ENCODE data around the gene MXD4.

The MXD4 gene, protein sequence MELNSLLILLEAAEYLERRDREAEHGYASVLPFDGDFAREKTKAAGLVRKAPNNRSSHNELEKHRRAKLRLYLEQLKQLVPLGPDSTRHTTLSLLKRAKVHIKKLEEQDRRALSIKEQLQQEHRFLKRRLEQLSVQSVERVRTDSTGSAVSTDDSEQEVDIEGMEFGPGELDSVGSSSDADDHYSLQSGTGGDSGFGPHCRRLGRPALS

DNA sequence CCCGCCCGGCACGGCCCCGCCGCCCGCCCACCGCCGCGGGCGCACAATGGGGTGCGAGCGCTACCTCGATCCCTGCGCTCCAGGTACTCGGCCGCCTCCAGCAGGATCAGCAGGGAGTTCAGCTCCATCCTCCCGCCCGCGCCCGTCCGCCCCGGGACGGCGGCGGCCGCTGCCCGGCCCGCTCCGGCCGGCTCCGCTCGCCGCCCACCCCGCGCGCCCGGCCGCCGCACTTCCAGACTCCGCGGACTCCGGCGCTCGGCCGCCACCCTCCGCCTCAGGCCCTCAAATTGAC is at the start of gene MXD4:
TSS of gene MXD4 (minus strand) at position 257 of the 292 bp plus-strand sequence. CDS start at position 128, 129 bp downstream.
- no peak for DNase-seq

DNA sequence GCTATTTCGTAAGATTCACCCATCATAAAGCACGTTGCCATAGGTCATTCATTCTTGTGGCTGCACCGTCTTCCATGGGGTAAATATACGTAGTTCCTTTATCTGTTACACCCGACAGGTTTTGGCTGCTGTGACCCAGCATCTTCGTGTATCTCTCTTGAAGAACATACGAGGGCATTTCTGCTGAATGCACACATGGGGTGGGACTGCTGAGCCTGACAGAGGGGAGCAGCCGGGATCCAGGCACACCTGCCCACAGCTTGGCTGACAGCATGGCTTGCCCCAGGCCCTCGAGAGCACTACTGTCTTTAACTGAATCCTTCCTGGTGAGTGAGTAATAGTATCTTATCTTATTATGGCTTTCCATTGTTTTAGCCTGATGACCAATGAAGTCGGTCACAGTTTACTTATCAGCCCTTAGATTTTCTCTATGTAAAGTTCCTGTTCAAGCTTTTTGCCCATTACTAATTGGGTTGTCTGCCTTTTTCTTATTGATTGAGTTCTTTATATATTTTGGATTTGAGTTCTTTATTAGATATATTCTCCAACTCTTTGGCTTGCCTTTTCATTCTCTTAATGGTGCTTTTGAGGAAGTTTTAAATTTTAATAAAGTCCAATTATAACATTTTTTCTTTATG is 45.0 kb upstream of the MXD4 start:
- DNase-seq = no peak

DNA sequence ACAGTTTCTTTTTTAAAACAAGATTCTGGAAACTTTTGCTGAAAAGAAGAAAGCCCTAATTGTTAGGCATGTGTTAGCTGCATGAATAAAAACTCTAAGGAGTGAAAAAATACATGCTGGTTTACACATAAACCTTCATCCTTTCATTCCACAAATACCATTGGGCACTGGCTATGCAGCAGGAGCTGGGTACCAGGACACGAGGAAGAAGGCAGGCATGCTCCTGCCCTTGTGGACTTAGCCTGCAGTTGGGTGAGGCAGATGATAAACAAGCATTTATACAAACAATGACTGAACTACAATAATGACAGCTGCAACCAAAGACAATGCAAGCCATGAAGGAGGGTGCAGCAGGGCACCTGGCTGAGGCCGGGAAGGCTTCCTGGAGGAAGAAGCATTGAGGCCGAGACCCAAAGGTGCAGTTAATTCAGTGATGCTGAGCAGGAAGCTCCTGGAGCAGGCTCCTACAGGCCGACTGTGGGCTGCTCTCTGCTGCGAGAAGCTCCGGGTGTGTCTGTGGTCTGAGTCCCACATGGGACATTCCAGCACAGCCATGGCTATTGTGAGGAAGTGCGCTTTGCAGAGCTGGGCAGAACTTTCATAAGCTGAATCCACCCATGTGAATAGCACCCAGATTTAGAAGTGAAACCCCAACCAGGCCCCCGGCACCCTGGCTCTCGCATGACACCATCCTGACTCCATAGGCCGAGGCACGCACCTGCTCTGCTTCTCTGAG is 44.0 kb upstream of the MXD4 start:
- DNase-seq = no peak

- DNase-seq = no peak
These were observed 43.1 kb upstream of the MXD4 start for GRCh38 chr4:2304877-2305561.

DNA sequence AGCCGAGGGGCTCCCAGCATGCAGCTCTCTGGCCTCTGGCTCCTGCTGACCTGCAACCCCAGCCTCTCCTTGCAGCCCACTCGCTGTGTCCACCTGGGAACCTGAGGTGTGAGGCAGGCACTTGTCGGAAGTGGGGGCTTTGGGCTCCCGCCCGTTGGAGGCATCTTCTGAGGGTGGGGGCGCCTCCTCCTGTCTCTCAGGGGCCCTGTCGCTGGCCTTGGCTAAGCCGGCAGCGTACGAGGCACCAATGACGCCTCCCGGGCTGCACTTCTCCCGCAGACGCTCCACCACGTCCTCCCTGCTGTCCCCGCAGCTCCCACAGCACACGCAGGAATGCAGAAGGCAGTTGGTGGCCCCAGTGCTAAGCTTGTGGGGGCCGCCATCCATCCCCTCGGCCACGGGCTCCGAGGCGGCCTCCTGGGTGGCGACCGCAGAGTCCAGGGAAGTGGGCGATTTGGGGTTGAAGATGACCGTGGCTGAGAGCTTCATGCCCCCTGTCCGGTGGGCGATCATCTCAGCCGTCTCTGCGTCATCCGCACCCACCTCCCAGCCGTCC is 42.5 kb upstream of the MXD4 start:
- DNase-seq = no peak

GRCh38 chr4:2303686-2304320 is 41.9 kb upstream of the MXD4 start:
- no peak for DNase-seq

GRCh38 chr4:2303121-2303685 is 41.3 kb upstream of the MXD4 start:
- no peak for DNase-seq

DNA sequence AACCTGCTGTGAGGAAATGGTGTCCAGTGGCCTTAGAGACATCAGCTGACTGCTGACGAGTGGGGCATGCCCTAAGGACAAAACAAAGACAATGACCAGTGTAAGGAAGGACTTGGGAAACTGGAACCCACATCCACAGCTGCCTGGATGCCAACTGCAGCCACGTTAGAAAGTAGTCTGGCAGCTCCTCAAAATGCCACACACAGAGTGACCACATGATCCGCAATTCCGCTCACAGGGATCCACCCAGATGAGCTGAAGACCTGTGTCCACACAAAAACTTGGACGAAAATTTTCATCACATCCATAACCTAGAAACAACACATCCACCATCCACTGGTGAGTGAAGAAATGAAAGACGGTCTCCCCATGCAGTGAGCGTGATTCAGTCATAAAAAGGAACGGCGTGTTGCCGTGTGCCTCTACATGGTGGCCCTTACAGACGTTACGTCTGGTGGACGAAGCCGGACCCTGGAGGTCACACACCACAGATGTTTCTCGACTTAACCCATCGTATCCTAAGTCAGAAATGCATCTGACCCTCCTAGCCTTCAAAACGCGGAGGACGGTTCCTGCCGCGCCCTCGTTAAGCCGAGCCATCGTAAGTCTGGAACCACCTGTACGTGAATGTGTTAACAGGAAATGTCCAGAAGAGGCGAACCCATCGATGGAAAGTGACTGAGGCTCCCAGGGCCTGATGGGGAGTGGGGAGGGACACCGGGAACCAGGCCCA is 40.6 kb upstream of the MXD4 start:
- no peak for DNase-seq

DNA sequence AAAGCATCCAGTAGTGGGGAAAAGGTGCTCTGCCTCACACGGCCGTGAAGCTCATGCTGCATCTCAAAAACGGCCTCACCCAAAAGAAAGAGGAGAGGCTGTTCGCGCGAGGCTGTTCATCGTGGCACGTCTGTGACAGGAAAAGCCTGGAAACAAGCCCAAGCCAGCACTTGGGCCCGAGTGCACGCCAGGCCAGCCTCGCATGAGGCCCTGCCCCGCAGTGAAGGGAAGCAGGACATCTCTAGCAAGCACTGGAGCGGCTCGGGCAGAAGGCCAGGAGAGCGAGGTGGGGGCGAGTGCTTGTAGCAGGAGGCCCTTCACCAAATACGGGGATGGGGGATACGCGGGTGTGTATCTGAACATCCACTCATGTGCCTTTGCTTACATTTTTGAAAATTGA is 39.9 kb upstream of the MXD4 start:
- DNase-seq = no peak

DNA sequence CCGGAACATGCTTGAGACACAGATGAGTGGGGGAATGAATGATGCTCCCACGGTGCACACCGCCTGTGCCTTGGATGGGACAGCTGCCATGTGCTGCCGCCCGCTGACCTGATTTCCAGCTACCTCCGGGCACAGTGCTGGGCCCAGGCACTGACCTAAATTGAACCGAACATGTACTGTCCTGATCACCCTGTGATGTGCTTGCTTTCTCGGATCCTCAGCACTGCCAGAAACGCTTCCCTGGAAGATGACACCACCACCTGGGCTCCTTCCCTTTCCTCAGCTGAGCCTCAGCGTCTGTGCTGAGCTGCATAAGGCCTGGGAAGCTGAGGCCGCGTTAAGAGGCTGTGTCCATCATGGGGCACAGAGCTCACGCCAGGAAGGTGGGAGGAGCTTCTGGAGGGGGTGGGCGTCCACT is 39.3 kb upstream of the MXD4 start:
- DNase-seq = no peak

DNA sequence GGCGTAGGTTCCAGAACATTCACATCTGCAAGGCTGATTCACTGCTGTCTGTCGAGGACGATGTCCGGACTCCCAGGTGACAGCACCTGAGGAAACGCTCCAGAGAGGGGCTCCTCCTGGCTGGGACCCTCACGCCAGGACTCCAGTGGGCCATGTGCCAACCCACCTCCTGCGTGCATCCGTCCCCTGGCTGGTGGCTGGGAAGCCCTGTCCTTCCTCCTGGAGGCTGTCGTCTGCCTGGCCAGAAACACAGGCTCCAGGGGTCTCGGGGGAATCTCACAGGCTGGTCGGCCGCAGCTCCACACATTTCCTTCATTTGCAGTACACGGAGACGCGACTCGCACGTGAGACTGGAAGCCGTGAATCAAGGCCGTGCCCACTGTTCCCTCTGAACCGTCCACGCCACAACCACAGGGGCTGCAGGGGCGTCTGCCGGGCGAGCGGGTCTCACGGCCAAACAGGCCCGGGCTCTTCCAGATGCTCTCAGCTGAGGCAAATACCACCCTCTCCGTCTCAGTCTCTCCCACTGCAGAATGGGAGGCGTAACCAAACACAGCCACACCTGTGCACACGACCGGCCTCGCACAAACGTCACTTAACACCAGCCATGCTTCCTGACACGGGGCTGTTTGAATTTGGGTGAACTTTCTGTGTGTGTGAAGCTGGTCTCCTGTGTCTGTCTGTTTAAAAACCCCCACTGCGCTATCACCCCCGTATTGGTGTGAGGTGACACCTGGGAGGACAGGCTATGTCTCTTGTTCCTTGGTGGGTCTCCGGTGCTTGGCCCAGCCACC is 38.7 kb upstream of the MXD4 start:
- DNase-seq = no peak

GRCh38 chr4:2299794-2300193 is 37.9 kb upstream of the MXD4 start:
- no peak for DNase-seq

- DNase-seq = no peak
These were observed 36.7 kb upstream of the MXD4 start for GRCh38 chr4:2298532-2298991.

DNA sequence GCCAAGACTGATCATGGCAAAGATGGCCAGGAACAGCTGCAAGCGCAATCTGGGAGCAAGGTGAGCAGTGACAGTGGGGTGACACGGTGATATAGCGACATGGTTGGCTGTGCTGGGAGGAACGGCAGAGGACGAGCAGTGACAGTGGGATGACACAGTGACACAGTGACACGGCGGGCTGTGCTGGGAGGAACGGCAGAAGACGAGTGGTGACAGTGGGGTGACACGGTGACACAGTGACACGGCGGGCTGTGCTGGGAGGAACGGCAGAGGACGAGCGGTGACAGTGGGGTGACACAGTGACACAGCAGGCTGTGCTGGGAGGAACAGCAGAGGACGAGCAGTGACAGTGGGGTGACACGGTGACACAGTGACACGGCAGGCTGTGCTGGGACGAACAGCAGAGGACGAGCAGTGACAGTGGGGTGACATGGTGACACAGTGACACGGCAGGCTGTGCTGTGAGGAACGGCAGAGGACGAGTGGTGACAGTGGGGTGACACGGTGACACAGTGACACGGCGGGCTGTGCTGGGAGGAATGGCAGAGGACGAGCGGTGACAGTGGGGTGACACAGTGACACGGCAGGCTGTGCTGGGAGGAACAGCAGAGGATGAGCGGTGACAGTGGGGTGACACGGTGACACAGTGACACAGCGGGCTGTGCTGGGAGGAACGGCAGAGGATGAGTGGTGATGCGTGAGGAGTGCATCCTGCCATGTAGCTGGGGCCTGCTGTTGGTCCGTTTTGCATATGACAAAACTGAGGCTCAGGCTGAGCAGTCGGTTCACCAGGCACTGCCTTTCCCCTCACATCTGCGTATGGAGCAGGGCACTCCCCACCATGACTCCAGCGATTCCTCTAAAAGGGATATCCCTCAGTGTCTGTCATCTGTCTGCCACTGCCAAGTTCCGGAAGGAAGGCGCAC is 36.0 kb upstream of the MXD4 start:
- no peak for DNase-seq

- DNase-seq = no peak
These were observed 35.0 kb upstream of the MXD4 start for GRCh38 chr4:2296631-2297601.

- no peak for DNase-seq
These were observed 34.1 kb upstream of the MXD4 start for GRCh38 chr4:2295900-2296442.

DNA sequence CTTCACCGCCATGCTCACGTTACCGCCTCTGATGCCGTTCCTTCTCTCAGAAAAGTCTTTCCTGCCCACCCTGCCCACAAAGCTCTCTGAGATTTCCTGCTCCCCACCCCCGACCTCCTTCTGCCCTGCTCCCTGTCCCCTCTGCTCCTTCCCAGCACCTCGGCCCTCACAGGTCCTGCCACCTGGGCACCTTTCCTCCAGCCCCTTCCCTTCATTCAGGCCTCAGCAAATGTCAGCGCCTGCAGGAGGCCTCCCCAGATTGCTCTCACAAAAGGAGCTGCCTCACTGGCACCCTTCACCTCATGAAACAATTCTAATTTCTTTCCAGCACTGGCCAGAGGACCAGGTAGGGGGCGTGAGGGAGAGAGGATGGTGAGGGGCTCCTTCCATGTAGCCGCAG is 33.6 kb upstream of the MXD4 start:
- no peak for DNase-seq

DNA sequence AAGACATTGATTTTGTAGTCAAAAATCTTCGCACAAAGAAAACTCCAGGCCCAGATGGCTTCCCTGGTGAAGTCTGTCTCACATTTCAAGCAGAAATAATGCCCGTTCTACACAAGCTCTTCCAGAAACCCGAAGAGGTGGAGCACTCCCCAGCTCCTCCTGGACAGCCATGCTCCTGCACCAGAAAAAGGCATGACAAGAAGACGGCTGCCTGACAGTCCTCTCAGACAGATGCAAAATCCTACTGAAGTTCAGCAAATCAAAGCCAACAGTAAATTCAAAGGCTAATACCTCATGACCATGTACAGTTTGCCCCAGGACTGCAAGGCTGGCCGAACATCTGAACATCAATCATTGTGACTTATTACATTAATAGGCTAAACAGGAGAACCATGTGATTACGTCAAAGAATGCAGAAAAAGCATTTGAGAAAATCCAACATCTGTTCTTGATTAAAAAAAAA is 30.8 kb upstream of the MXD4 start:
- DNase-seq = no peak
